GM23338 (cell line): ENCODE results near the gene LRRC8B.

Experiments
- EZH2 ChIP-seq: fragments of 200-600 bp; sonication (generic); IDR thresholded peaks from one replicate; pipeline ENCODE4 v1.8.0; 2017; ENCODE audit warnings: antibody characterized with exemption, mild to moderate bottlenecking, low read depth; ENCODE audit not compliant: unreplicated experiment
- EZH2phosphoT487 ChIP-seq: fragments of 200-600 bp; sonication (generic); IDR thresholded peaks from one replicate; pipeline ENCODE4 v1.8.1; 2018; ENCODE audit warnings: antibody characterized with exemption; ENCODE audit not compliant: unreplicated experiment
- TF ChIP-seq, protein P1 (sequence below), 2 experiments: fragments of 200-600 bp in 1 of 2; sonication (generic) in 1 of 2; conservative IDR thresholded peaks; 2 replicates each; pipeline versions ENCODE4 v1.5.1 to v1.6.1; 2016 to 2017; ENCODE audit warnings: antibody characterized with exemption in 2 of 2, low read depth in 2 of 2, mild to moderate bottlenecking in 2 of 2, moderate library complexity in 1 of 2

DNA sequence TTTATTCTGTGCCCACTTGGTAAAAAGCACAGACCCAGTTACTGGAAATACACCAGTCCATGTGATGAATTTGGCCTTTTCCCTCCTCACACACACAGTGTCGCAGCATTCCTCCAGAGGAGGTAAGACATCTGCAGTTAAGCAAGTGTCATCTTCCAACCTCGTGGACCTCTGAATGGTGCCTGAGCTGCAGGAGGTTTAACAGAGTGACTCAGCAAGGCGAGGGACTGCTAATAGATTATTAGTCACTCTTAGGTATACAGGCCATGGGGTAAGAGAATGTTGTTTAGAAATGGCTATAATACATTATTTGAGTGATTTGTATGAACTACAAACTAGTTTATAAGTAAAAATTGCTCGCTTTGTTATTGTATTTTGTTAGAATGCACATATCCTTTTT, 8.6 kb upstream of the LRRC8B start:
- TF ChIP-seq, protein P1, sequence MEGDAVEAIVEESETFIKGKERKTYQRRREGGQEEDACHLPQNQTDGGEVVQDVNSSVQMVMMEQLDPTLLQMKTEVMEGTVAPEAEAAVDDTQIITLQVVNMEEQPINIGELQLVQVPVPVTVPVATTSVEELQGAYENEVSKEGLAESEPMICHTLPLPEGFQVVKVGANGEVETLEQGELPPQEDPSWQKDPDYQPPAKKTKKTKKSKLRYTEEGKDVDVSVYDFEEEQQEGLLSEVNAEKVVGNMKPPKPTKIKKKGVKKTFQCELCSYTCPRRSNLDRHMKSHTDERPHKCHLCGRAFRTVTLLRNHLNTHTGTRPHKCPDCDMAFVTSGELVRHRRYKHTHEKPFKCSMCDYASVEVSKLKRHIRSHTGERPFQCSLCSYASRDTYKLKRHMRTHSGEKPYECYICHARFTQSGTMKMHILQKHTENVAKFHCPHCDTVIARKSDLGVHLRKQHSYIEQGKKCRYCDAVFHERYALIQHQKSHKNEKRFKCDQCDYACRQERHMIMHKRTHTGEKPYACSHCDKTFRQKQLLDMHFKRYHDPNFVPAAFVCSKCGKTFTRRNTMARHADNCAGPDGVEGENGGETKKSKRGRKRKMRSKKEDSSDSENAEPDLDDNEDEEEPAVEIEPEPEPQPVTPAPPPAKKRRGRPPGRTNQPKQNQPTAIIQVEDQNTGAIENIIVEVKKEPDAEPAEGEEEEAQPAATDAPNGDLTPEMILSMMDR (conservative IDR thresholded peaks at IDR 0.05; ENCODE audit: low read depth in 2 of 2): no peak
- no peak for TF ChIP-seq EZH2phosphoT487
- TF ChIP-seq EZH2: no peak
